Measurements from ENCODE around the gene LAPTM4A. TPM values are rescaled to one million over a fixed set of nuclear protein-coding genes. Genes with fewer than 3 reads are reported as not detected.

Gene LAPTM4A
- total and polyA plus RNA-seq, 10 of the 15 experiments (the other 5 are each of a cell fraction or from before 2014, with no cell fraction given): 17.8 to 107 (median 45.8) TPM

- no peak for TF ChIP-seq SIX5 (IDR thresholded peaks at IDR 0.05; ENCODE audit: low read depth, low read length, severe bottlenecking)
- TF ChIP-seq CBFB (IDR thresholded peaks at IDR 0.05; ENCODE audit: low read depth): no peak
Observed at GRCh38 chr2:19991895-19992294, 59.5 kb downstream of the LAPTM4A start (continued).

DNA sequence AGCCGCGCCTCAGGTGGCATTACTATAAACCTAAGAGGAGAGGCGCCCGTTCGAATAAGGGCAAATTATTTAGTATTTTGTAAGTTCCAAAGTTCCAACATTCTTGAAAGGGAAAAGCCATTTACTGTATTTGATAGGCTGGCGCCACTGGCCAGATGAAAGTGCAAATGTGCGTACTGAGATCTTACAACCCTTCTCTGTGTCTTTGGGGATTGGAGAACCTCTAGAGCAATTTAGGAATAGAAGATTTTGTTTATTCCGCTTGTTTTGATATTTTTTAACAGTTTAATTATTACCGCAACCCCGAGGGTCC, 61.1 kb downstream of the LAPTM4A start:
- Histone ChIP-seq H3K9me3 (replicated peaks; ENCODE audit: control insufficient read depth, insufficient read depth, low read length) (no peaks in the 10 kb centered on the region), H4K20me1 (ENCODE audit: control insufficient read depth, insufficient read depth) (no peaks in the 10 kb centered on the region), H3K79me2 (ENCODE audit: control insufficient read depth, insufficient read depth, low read length) (no peaks in the 10 kb centered on the region), H2AFZ (ENCODE audit: control insufficient read depth, low read depth, low read length) (peak overlapping the region; percentile 97), H3K4me2 (ENCODE audit: control insufficient read depth, insufficient read depth) (peak overlapping the region; percentile 93), H3K36me3 (ENCODE audit: control insufficient read depth in 2 of 2, insufficient read depth in 2 of 2, low read length in 1 of 2) (no peaks in the 10 kb centered on the region), H3K4me1 (ENCODE audit: control insufficient read depth, insufficient read depth, low read length) (peaks cover 6% of the 10 kb centered on the region; the same call in 1 of the 2 replicates), H3K27ac (ENCODE audit: control insufficient read depth, insufficient read depth) (no peak overlapping the region), H3K4me3 (peak overlapping the region; percentile 95), H3K27me3 (replicated peaks in 1 of 2; ENCODE audit: control insufficient read depth in 2 of 2, insufficient read depth in 2 of 2, low read length in 1 of 2) (no peaks in the 10 kb centered on the region), H3K9ac (ENCODE audit: control insufficient read depth, insufficient read depth, low read length) (peak overlapping the region; percentile 67; the same call in 1 of the 2 replicates)
- in situ Hi-C loops (cut with MboI) (no loop called here), intact Hi-C loops (cut with micrococcal nuclease; ENCODE audit: unreplicated experiment) (no loop called here)
- no peak for FAIRE-seq
- POLR2A ChIA-PET: interaction anchor here (1.1 to 1.2 kb wide), 2 partner anchors 19 to 61 kb away, joined by 3 to 4 read pairs; partner anchors contain the start of gene LAPTM4A
- CTCF ChIA-PET: interaction anchor here (0.7 to 3.2 kb wide), 8 partner anchors 9 to 652 kb away, joined by 3 to 14 read pairs (median 4); no protein-coding TSS in a partner anchor
- SMC1A ChIA-PET (ENCODE audit: uncharacterized antibody, unreplicated experiment): interaction anchor here (1.3 to 2.8 kb wide), 4 partner anchors 10 to 59 kb away, joined by 3 to 19 read pairs (median 5); partner anchors contain the start of gene LAPTM4A
- TF ChIP-seq, protein P1, sequence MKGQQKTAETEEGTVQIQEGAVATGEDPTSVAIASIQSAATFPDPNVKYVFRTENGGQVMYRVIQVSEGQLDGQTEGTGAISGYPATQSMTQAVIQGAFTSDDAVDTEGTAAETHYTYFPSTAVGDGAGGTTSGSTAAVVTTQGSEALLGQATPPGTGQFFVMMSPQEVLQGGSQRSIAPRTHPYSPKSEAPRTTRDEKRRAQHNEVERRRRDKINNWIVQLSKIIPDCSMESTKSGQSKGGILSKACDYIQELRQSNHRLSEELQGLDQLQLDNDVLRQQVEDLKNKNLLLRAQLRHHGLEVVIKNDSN (IDR thresholded peaks at IDR 0.05; ENCODE audit: borderline replicate concordance, extremely low read length, insufficient read depth, low read depth, low read length): no peak
- TF ChIP-seq NR2C1 (IDR thresholded peaks at IDR 0.05) (no peak), MLLT1 (IDR thresholded peaks at IDR 0.05) (peak; percentile 90), ZNF274 (IDR thresholded peaks at IDR 0.05; ENCODE audit: insufficient read depth, insufficient read length) (no peak), NFIC (IDR thresholded peaks at IDR 0.05; ENCODE audit: low read depth, low read length) (no peak), TCF7 (IDR thresholded peaks at IDR 0.05; ENCODE audit: borderline replicate concordance) (no peak)
- TF ChIP-seq, protein P2, sequence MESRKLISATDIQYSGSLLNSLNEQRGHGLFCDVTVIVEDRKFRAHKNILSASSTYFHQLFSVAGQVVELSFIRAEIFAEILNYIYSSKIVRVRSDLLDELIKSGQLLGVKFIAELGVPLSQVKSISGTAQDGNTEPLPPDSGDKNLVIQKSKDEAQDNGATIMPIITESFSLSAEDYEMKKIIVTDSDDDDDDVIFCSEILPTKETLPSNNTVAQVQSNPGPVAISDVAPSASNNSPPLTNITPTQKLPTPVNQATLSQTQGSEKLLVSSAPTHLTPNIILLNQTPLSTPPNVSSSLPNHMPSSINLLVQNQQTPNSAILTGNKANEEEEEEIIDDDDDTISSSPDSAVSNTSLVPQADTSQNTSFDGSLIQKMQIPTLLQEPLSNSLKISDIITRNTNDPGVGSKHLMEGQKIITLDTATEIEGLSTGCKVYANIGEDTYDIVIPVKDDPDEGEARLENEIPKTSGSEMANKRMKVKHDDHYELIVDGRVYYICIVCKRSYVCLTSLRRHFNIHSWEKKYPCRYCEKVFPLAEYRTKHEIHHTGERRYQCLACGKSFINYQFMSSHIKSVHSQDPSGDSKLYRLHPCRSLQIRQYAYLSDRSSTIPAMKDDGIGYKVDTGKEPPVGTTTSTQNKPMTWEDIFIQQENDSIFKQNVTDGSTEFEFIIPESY (IDR thresholded peaks at IDR 0.05): 0 out of 2 replicates have a peak, but pooled peaks have one; percentile 54
- no peak for ATAC-seq
- no peak for DNase-seq (ENCODE audit: low read depth, low spot score)
- 25% methylated on average over 10 of the region's 10 CpGs for WGBS (ENCODE audit: insufficient coverage, insufficient replicate concordance, low lambda C conversion rate, missing lambda C conversion rate)
- RAD21 ChIA-PET (ENCODE audit: unreplicated experiment): interaction anchor here (0.7 to 2.0 kb wide), 2 partner anchors 58 to 336 kb away, joined by 4 read pairs; no protein-coding TSS in a partner anchor
- no TSS peak for BruUV-seq (replicated peaks)
